ENCODE results near the gene TBCD. TPM values are rescaled to one million over a fixed set of nuclear protein-coding genes. Genes with fewer than 3 reads are reported as not detected.

TBCD gene
- total RNA-seq, 1 donor: 49.3 TPM

DNA sequence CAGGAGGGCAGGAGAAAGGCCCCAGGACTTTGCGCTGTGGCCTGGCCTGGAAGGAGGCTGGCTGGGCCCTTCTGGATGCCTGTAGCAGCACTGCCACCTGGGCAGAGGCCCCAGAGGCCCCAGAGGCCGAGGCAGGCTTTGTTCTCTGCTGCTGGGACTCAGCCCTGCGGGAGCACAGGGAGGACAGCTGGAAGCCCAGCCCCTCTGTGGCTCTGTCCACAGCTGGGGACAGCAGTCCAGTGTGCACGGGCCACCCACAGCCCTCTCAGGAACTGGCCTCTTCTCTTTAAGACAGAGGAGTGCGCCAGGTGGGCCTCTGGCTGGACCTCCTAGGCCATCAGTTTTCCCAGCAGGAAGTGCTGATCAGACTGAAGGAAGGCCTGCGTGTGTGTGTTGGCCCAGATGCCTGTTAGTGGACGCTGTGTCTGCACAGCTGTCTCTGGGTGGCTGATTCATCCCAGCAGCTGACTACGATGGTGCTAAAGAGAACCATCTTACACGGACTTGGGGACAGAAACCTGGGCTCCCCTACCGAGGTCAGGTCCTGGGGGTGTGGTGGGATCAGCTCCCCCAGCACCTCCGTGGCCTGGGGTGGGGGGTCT is 114.8 kb downstream of the TBCD start:
- DNase-seq (ENCODE audit: low read depth in 2 of 3, low spot score in 2 of 3): no peak

DNA sequence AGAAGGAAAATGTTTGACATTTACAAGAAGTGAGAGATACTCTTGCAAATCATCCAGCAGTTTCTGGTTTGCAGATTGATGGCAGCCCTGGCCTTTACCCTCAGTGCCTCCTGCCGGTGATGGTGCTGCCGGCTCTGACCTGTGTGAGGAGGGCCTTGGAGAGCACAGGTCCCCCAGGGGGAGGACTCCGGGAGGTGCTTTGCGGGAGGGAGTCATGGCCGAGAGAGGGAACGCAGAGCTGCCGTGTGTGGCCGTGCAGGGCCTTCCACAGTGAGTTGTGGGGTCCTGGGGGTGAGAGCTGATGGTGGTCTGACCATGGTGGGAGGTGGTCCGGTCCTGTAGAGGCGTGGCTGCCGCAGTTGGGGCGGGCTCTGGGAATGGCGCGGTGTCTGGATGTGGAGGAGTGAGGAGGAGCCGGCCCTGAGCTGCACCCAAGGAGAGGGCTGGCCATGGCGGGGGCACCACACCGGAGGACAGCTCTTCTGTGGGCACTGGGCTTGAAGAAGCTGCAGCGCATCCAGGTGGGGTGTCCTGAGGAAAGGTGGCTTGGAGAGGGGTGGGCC is 116.0 kb downstream of the TBCD start:
- DNase-seq (ENCODE audit: low read depth in 2 of 3, low spot score in 2 of 3): no peak

DNA sequence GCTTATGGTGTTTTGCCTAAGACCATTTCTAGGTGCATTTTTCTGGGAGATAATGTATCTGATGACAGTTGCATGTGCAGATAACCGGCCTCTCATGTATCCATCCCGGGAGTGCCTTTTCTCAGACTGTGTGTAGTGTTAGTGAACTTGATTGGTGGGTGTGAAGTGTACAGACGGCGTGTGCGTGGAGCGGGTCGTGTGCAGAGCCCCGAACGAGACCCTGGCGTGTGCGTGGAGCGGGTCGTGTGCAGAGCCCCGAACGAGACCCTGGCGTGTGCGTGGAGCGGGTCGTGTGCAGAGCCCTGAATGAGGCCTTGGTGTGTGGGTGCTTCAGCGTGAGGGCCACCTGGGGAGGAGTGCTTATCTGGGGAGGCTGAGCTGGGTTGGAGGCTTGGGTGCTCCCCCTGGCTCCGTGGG is 116.9 kb downstream of the TBCD start:
- DNase-seq (ENCODE audit: low read depth in 2 of 3, low spot score in 2 of 3): no peak

DNA sequence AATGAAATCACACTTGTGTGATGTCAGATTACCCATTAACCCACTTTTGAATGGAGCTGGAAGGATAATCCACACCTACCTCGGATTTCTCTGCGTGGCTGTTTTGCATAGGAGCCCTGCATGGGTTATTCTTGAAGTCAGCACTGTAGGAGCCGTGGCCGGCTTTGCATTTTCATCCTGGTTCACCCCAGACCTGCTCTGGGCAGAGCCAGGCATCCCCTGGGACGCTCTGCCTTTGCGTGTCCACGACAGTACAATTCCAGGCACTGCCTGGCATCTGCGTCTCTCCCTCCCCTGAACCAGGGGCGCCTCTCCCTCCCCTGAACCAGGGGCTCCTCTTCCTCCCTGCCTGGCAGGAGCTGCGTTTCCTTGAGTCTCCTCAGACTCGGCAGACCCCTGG is 117.7 kb downstream of the TBCD start:
- DNase-seq (ENCODE audit: low read depth in 2 of 3, low spot score in 2 of 3): no peak

DNA sequence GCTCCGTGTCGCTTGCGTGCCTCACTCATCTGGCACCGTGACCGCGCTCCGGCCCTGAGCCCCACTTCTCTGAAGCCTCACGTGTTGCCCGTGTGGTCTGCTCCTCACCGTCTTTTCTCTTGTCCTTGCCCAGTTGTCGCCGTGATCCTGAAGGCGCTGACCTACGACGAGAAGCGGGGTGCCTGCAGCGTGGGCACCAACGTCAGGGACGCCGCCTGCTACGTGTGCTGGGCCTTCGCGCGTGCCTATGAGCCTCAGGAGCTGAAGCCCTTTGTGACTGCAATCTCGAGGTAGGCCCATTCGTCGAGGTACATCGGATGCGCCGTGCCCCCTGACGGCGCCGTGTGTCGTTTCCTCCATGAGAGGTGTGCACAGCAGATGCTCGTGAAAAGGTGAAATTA is 118.2 kb downstream of the TBCD start:
- no peak for DNase-seq (ENCODE audit: low read depth in 2 of 3, low spot score in 2 of 3)

DNA sequence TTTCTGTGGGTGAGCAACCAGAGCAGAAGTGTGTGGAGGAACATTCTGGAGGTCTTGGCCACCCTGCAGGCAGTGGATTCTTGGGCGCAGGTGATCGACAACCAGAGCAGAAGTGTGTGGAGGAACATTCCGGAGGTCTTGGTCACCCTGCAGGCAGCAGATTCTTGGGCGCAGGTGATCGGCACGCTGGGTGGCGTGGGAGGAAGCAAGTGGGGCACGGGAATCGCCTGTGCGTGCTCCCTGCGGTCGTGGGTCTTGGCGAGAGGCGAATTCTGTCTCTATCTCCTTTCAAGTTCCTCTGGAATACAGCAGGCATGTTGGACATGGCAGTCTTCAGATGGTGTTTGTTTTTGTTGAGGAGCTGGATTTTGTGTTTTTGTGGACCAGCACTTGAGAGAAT is 118.7 kb downstream of the TBCD start:
- no peak for DNase-seq (ENCODE audit: low read depth in 2 of 3, low spot score in 2 of 3)

DNA sequence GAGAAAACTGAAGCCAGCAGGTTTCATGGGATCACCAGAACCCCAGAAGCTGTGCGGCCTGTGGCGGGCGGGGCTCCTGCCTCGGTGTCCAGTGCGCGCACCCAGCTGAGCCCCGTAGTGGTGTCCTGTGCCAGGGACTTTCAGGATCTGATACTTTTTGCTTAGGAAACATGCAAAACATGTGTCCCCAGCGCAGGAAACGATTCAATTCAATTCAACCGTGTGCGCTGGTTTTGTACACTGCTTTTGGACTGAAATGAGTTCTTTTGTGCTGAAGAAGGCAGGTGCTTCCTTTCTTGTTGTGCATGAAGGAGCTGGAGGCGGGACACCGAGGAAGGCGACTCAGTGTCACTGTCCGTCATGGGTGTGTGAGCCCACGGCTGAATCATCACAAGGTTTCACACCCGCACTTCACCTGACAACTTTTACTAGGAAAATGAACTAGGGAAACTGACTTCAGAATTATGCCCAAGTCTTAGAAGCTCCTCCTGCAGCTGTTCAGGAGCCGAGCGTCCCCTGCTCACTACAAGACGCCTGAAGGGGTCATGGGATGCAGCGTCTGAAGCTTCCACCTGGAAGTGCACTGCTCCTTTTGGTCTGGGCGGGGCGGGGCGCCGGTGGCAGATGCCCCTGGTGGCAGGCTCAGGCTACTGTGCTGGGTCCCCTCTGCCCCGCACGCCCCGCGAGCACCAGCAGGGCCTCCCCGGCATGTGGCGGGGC is 119.4 kb downstream of the TBCD start:
- DNase-seq (ENCODE audit: low read depth in 2 of 3, low spot score in 2 of 3): no peak

DNA sequence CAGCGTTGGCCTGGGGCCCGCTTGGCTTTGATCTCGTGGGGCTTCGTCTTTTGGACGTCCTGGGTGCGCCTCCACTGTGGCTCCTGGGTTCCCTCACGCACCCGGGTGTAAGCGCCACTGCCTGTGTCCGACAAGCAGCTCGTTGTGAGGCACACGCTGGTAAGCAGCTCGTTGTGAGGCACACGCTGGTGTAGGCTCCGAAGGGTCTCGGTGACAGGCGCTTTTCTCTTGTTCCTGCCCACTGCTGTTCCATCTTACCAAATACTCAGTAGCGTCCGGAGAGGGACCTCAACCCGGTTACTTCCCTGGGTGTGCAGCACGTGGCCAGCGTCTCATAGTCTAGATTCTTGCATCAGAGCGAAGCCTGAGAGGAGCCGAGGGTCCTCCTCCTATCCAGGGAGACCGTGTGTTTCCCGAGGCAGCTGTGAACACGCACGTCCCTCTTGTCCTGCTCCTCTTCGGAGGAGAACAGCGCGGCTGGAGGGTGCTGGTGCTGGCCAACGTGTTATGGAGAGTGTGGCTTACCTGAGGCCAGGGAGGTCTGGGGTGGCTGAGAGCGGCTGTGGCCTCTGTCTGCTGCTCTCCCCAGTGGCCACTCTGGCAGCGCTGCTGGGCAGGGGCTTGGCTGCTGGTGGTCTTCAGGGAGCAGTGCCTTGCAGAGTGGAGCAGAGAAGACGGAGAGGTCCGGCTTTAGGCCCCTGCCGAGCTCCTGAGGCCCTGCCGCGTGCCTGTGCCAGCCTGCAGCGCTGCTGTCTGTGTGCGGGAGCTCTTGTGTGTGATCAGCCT is 120.1 kb downstream of the TBCD start:
- no peak for DNase-seq (ENCODE audit: low read depth in 2 of 3, low spot score in 2 of 3)

DNA sequence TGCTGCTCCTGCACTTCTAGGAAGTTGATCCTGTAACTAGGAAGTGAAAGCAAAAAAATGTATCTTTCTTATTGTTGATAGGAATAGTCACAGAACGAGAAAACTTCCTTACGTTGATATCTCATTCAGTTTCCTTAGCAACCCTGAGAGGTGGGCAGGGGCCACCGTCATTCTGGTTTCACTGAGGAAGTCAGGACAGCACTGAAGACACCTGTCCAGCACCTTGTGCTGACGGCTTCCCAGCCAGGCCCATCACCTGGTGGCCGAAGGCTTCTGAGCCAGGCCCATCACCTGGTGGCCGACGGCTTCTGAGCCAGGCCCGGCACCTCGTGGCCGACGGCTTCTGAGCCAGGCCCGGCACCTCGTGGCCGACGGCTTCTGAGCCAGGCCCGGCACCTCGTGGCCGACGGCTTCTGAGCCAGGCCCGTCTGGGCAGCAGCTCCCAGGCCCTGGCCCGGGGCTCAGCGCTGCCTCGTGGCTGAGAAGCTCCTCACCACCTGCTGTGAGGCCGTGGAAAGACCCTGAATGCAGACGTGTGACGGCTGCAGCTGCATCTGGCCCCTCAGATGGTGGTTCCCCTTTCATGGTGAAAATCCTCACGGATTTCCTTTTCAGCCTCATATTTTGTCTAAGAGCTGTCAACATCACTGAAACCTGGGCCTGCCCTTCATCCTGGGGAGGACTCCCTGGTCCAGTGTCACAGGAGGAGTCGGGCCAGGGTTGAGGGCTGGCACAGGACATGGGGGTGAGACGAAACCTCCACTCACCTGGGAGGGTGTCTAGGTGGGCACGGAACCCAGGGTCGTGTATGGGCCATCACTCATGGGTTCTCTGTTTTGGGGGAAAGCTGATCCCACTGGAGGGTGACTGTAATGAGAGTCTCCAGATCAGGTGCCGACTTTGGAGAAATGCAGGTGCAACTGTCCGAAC is 121.0 kb downstream of the TBCD start:
- no peak for DNase-seq (ENCODE audit: low read depth in 2 of 3, low spot score in 2 of 3)

DNA sequence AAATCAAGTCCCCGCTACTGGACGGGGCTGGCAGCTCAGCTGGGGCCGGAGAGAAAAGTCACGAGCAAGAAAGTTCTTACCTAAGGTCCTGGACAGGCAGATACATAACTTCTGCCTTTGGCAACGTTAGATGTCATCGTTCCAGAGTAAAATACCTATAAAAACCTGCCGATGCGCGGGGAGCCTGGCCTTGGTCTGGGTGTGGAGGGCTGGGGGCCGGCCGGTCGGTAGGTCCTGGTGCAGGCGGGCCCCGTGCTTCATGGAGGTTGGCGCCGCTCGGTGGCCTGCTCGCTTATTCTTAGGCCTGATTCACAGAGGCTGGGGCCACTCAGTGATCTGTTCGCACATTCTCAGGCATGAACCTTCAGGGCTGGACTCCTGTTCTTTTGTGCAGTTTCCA is 121.7 kb downstream of the TBCD start:
- DNase-seq (ENCODE audit: low read depth in 2 of 3, low spot score in 2 of 3): no peak

DNA sequence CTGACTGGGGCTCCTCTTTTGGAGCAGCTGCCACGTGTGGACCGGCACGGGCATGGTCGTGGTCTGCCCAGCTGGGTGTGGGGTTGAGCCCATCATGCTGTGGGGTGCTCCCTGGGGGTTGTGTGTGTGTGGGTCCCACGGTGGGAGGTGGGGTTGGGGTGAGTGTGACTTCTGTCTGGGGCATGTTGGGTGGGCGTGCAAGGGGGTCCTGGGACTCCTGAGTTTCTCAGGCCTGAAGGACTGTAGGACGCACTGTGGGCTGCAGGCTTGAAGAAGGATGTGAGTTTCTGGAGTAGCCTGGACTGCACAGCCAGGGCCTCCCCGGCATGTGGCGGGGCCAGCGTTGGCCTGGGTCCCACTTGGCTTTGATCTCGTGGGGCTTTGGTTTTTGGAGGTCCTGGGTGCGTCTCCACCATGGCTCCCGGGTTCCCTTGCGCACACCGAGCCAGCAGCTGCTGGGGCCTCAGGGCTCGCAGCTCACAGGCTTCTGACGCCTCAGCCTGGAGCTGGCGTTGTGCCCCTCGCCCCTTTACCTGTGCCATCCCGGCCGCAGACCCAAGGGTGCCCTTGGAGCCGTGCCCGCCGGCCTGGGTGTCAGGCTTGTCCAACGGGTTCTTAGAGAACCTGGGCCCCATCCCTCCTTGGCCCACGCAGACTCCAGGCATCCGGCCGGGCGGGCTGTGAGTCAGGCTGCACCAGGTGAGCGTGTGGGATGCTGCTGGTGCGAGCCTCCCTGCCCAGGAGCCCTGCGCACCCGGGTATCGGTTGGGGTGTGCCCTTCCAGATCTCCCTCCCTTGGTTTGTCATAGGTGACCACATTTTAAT is 122.4 kb downstream of the TBCD start:
- no peak for DNase-seq (ENCODE audit: low read depth in 2 of 3, low spot score in 2 of 3)

DNA sequence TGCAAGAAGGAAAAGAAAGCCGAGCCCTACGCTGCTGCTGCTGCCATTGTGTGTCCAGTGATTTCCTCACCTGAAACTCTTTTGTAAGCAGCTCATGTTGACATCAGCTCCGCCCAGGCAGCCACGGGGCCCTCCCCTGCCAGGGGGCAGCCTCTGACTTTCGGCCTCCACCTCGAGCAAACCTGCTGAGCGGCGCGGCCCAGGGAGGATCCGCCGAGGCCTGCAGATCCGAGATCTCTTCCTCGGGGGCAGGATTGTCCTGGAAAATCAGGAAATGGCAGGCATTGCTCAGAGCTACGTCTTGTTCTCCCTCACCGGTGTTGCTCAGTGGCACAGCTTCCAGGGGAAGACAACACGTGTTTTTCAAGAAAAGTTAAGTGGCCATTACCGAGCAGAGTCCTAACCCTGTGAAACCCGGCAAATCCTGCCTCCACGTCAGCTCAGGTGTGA is 123.6 kb downstream of the TBCD start:
- no peak for DNase-seq (ENCODE audit: low read depth in 2 of 3, low spot score in 2 of 3)

DNA sequence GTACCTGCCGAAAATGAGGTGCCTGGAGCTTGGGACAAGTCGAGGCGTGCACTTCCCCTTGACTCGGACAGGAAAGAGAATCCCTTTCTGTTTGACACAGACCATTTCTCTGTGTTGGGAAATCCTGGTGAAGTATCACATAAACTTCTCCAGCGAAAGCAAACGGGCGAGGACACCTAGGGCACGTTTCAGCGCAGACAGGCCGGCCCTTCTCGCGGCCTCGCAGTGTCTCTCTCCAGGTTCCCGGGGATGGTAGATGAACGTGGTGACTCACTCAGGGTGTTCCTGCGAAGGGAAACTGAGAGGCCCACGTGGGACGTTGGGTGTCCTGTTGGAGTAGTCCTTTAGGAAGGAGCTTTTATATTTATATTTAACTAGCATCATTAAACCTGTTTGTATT is 124.3 kb downstream of the TBCD start:
- DNase-seq (ENCODE audit: low read depth in 2 of 3, low spot score in 2 of 3): no peak

DNA sequence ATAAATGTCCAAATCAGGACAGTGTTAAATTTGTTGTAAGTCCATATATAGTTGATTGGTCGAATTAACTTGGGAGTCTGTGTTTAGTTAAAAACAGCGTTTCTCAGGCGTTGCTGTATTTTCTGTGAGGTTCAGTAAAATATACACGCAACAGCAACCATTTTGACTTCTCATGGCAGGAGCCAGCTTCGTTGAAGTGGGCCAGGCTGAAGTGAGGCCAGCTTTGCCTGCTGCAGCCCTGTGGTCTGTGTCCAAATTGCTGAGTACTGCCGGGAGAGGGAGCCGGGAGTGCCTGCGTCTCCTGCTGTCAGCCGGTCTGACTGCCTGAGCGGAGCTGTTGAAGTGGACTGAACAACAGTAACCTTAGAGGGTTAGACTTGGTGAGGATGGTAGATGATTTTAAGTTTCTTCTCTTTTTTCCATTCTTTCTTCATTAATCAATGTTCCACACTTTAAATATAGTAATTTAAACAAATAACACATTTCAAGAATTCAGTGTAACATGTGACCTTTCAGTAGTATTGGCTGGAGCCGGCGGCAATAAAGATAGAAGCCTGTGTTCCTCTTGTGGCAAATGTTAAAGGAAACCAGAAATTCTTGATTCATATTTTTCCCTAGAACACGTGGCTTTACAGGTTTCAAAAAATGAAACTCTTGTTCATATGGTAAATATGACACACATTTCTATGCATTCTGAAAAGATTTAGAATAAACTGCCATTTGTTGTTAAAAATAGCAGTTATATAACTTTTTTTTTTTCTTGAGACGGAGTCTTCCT is 124.9 kb downstream of the TBCD start:
- DNase-seq (ENCODE audit: low read depth in 2 of 3, low spot score in 2 of 3): peak in 1 of 3 donors; percentile 45

DNA sequence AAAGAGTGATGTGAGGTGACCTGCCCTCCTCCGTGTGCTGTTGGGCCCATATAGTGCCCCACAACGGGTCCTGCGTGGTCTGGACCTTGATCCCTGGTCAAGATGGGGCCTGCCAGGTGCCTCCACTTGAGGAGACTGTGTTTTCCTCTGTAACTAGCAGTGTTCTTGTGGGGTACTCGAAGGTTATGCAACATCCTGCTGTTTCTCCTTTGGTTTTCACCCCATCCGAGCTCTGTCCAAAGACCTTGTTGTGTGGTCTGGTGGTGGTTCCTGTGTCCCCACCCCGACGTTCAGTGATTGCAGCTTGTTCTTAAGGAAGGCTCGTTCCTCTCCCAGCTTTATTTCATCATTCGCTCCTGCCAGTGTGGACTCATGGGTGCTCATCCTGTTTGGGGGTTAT is 126.7 kb downstream of the TBCD start:
- no peak for DNase-seq (ENCODE audit: low read depth in 2 of 3, low spot score in 2 of 3)

DNA sequence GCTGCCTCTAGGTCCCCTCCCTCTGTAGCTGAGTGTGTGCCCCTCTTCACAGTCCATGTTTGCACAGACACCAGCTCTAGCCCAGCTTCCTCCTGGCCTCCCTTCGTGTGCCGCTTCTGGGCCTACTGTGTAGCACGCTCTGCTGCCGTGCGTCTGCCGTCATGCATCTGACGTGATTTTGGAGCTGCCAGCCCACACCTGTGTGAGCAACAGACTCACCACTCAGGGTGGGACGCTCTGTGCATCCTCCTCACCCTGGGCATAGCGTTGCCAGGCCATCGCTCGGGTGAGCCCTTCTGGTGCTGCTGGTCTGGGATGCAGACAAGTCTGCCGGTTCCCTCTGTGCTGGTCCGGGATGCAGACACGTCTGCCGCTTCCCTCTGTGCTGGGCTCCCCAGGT is 127.4 kb downstream of the TBCD start:
- no peak for DNase-seq (ENCODE audit: low read depth in 2 of 3, low spot score in 2 of 3)

DNA sequence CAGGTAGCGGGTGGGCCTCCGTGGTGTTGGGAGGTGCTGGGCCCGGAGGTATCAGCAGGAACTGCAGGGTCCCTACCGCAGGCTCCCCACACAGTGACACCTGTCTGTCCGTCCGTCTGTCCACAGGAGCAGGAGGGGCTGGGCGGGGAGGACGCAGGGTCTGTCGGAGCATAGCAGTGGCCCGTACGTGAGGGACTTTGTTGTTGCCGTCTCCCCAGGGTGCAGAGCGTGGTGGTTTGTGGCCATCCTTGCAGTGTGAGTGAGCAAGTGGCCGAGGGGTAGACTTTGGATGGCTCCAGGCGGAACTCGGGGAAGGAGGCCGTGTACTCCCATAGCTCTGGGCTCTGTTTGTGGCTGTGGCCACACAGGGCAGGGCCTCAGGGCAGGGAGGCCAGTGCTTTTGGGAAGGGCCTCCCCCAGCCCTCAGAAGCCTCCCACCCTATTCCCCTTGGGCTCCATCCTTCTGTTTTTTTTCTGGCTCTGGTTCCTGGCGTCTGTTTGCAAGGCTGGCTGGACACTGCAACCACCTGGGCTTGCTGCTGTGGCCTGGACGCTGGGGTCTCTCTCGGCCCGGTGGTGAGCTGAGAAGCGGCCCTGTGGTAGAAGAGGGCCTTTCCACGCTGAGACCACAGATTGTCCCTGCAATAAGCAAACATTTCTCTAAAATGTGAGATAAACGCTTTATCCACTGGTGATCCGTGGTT is 128.9 kb downstream of the TBCD start:
- no peak for DNase-seq (ENCODE audit: low read depth in 2 of 3, low spot score in 2 of 3)

DNA sequence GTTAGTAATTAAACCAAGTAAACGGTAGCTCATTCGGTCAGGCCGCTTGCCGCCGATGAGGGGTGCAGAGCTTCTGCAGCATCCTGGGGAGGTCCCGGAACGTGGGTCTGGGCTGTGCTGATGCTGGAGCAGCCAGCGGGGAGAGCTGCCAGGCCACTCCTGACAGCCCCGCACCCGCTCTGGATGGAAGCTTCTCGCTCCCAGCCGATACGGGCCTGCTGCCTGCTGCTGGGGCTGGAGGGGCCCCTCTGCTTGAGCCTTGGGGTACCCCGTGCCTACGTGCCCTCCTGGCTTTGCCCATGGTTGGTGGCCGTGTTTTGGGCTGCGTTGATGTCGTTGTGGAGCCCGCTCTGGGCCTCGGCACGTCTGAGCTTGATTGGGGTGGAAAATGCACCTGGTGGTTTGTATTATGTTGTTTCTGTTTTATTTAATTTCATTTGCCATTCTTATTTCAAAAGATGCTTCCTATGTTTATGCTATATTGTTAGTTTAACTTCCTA is 129.5 kb downstream of the TBCD start:
- DNase-seq (ENCODE audit: low read depth in 2 of 3, low spot score in 2 of 3): no peak
